Loucy (cell line): ENCODE data around the gene KDM5C.
A peak's percentile ranks its signal among the peaks of the same experiment; 100 is the strongest.

Source experiments
- H2AFZ ChIP-seq: fragments of 200-600 bp; sonication (generic); 2 replicates; pipeline ENCODE4 v1.6.0; 2016; ENCODE audit warnings: antibody characterized with exemption, mild to moderate bottlenecking, low read length, moderate library complexity
- H3F3A ChIP-seq: fragments of 200-600 bp; 2 replicates; pipeline ENCODE4 v1.6.0; 2016; ENCODE audit warnings: antibody characterized with exemption, low read depth, mild to moderate bottlenecking
- H3K27me3 ChIP-seq: fragments of 200-600 bp; sonication (generic); 2 replicates; pipeline ENCODE4 v1.6.1; 2014; ENCODE audit warnings: low read length, mild to moderate bottlenecking; ENCODE audit not compliant: insufficient read depth, poor library complexity, severe bottlenecking
- H3K36me3 ChIP-seq: fragments of 200-600 bp; sonication (generic); 2 replicates; pipeline ENCODE4 v1.6.1; 2016; ENCODE audit warnings: low read length; ENCODE audit not compliant: insufficient read depth
- H3K4me1 ChIP-seq: fragments of 200-600 bp; sonication (generic); 2 replicates; pipeline ENCODE4 v1.5.1; 2014; ENCODE audit warnings: low read length, mild to moderate bottlenecking; ENCODE audit not compliant: insufficient read depth, poor library complexity, severe bottlenecking
- H3K4me2 ChIP-seq: fragments of 200-600 bp; sonication (generic); 2 replicates; pipeline ENCODE4 v1.6.0; 2014; ENCODE audit warnings: antibody characterized with exemption, low read length, low read depth, mild to moderate bottlenecking; ENCODE audit not compliant: poor library complexity, severe bottlenecking
- H3K4me3 ChIP-seq: fragments of 200-600 bp; sonication (generic); 2 replicates; pipeline ENCODE4 v1.5.1; 2014; ENCODE audit warnings: low read length, mild to moderate bottlenecking, mixed read lengths; ENCODE audit not compliant: poor library complexity, severe bottlenecking
- H3K79me2 ChIP-seq: fragments of 200-600 bp; sonication (generic); 2 replicates; pipeline ENCODE4 v1.6.1; 2014; ENCODE audit warnings: low read length; ENCODE audit not compliant: insufficient read depth
- H3K9ac ChIP-seq: fragments of 200-600 bp; sonication (generic); 2 replicates; pipeline ENCODE4 v1.6.0; 2014; ENCODE audit warnings: mild to moderate bottlenecking, low read depth, low read length, moderate library complexity; ENCODE audit not compliant: poor library complexity, severe bottlenecking
- H3K9me2 ChIP-seq: fragments of 200-600 bp; sonication (generic); replicated peaks from 2 replicates; pipeline ENCODE4 v1.6.1; 2016; ENCODE audit warnings: low read depth, low read length, mixed read lengths
- H3K9me3 ChIP-seq: fragments of 200-600 bp; sonication (generic); 2 replicates; pipeline ENCODE4 v1.6.1; 2014; ENCODE audit warnings: mild to moderate bottlenecking, antibody characterized with exemption, low read length, low read depth; ENCODE audit not compliant: insufficient read depth
- H4K20me1 ChIP-seq: fragments of 200-600 bp; sonication (generic); 2 replicates; pipeline ENCODE4 v1.6.0; 2014; ENCODE audit warnings: antibody characterized with exemption, low read length, mild to moderate bottlenecking; ENCODE audit not compliant: insufficient read depth, poor library complexity, severe bottlenecking
- CTCF ChIP-seq: fragments of 200-600 bp; sonication (generic); conservative IDR thresholded peaks from 2 replicates; pipeline ENCODE4 v1.5.1; 2014; ENCODE audit warnings: mild to moderate bottlenecking, antibody characterized with exemption, low read length
- EZH2phosphoT487 ChIP-seq: fragments of 200-600 bp; IDR thresholded peaks from 2 replicates; pipeline ENCODE4 v1.6.1; 2018; ENCODE audit warnings: antibody characterized with exemption, mild to moderate bottlenecking, moderate library complexity, borderline replicate concordance

The KDM5C gene

GRCh38 chrX:53186351-53186750 lies 38.7 kb downstream of the KDM5C start:
- Histone ChIP-seq H3K9ac (no peak overlapping the region), H4K20me1 (no peaks in the 10 kb centered on the region), H2AFZ (no peak overlapping the region), H3K36me3 (no peaks in the 10 kb centered on the region), H3K79me2 (no peaks in the 10 kb centered on the region), H3K27me3 (no peaks in the 10 kb centered on the region), H3K4me1 (no peaks in the 10 kb centered on the region), H3K9me3 (no peaks in the 10 kb centered on the region), H3K4me2 (no peak overlapping the region), H3K4me3 (no peak overlapping the region), H3K9me2 (no peaks in the 10 kb centered on the region), H3F3A (no peaks in the 10 kb centered on the region)
- TF ChIP-seq CTCF (no peak), EZH2phosphoT487 (no peak)

- Histone ChIP-seq H3K79me2 (no peaks in the 10 kb centered on the region), H3K4me3 (no peak overlapping the region), H3K4me2 (no peak overlapping the region), H3F3A (no peaks in the 10 kb centered on the region), H3K36me3 (no peaks in the 10 kb centered on the region), H3K9me2 (no peaks in the 10 kb centered on the region), H3K27me3 (no peaks in the 10 kb centered on the region), H3K4me1 (no peaks in the 10 kb centered on the region), H2AFZ (no peak overlapping the region), H3K9ac (no peak overlapping the region), H4K20me1 (no peaks in the 10 kb centered on the region), H3K9me3 (no peaks in the 10 kb centered on the region)
- TF ChIP-seq EZH2phosphoT487 (no peak), CTCF (no peak)
Observed at GRCh38 chrX:53184836-53185235, 40.2 kb downstream of the KDM5C start.

GRCh38 chrX:53171356-53171755 lies 53.7 kb downstream of the KDM5C start:
- no peaks in the 10 kb centered on the region for H3K36me3 ChIP-seq
- H3F3A ChIP-seq = no peaks in the 10 kb centered on the region
- H3K4me3 ChIP-seq = no peak overlapping the region
- TF ChIP-seq EZH2phosphoT487 (no peak), CTCF (peak; percentile 29)
- H3K4me2 ChIP-seq = no peak overlapping the region
- H3K4me1 ChIP-seq = no peaks in the 10 kb centered on the region
- H3K27me3 ChIP-seq = no peaks in the 10 kb centered on the region
- H3K79me2 ChIP-seq = no peaks in the 10 kb centered on the region
- H3K9me3 ChIP-seq = no peaks in the 10 kb centered on the region
- H3K9me2 ChIP-seq = no peaks in the 10 kb centered on the region
- no peaks in the 10 kb centered on the region for H4K20me1 ChIP-seq
- no peak overlapping the region for H2AFZ ChIP-seq
- H3K9ac ChIP-seq = no peak overlapping the region
